ENCODE data around the gene PIGS.
A peak's percentile ranks its signal among the peaks of the same experiment; 100 is the strongest.

Gene PIGS

DNA sequence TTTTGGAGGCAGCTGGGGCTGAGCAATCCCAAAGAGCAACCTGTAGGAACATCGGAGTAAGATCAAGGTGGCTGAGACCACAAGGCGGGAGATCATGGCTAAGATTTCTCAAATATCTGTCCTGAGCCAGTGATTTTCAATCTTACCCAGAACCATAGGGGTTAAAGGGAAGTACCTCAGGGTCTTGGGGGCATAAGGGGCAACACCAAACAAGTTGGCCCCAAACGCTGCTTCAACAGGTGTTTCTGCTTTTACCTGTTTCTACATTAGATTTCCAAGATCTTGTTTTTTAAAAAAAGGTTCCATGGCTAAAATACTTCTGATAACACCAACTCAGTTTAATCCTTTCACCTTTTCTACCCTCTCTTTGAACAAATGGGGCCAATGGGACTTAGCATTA, 16.3 kb downstream of the PIGS start:
- DNase-seq (ENCODE audit: extremely low read depth, low read depth): no peak
- TF ChIP-seq, protein P1, sequence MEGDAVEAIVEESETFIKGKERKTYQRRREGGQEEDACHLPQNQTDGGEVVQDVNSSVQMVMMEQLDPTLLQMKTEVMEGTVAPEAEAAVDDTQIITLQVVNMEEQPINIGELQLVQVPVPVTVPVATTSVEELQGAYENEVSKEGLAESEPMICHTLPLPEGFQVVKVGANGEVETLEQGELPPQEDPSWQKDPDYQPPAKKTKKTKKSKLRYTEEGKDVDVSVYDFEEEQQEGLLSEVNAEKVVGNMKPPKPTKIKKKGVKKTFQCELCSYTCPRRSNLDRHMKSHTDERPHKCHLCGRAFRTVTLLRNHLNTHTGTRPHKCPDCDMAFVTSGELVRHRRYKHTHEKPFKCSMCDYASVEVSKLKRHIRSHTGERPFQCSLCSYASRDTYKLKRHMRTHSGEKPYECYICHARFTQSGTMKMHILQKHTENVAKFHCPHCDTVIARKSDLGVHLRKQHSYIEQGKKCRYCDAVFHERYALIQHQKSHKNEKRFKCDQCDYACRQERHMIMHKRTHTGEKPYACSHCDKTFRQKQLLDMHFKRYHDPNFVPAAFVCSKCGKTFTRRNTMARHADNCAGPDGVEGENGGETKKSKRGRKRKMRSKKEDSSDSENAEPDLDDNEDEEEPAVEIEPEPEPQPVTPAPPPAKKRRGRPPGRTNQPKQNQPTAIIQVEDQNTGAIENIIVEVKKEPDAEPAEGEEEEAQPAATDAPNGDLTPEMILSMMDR (IDR thresholded peaks at IDR 0.05; ENCODE audit: low read depth, low read length): no peak

DNA sequence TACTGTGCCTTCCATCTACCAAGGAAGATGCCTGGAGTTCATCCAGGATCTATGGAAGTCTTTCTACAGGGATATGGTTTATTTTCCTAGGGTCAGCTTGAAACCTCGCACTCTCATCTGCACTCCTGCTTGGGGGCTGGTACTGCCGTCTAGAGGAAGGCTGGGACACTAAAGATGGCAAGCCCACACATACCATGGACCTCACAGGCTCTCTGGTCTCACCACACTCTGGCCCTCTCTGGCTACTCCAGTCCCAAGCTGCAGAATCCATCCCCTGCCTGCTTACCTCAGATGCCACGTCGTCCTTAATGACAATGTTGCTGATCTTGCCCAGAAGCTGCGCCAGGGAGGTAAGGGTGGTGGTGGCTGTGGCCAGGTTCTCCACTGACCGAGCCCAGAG, 16.8 kb downstream of the PIGS start:
- TF ChIP-seq, protein P1 (IDR thresholded peaks at IDR 0.05; ENCODE audit: low read depth, low read length): no peak
- DNase-seq (ENCODE audit: extremely low read depth, low read depth): no peak

DNA sequence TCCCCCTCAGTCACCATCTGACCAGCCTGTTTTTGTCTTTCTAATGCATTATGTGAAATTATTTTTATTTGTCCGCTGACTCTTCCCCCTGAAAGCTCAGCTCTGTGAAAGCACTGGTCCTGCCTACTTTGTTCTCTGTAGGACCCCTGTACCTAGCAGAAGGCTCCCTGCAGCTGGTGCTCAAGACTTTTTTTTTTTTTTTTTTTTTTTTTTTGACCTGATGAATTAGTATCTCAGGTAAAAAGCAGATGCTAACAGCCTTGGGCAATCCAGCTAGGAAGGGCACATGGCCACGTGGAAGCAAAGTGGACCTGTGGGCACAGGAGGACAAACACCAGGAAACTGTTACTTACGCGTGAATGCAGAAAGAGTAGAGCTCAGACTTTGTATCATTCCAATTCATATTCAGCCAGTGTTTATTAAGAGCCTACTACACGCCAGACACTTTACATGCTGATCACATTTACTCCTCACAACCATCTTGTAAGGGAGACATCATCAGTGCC, 18.3 kb downstream of the PIGS start:
- DNase-seq (ENCODE audit: extremely low read depth, low read depth): no peak
- TF ChIP-seq, protein P1 (IDR thresholded peaks at IDR 0.05; ENCODE audit: low read depth, low read length): no peak

- peak; percentile 18 for DNase-seq (ENCODE audit: extremely low read depth, low read depth)
- TF ChIP-seq, protein P1 (IDR thresholded peaks at IDR 0.05; ENCODE audit: low read depth, low read length): no peak
These were observed 18.9 kb downstream of the PIGS start, which contains the start of gene UNC119 for GRCh38 chr17:28552176-28552999. Gene UNC119 (minus strand): TSS chr17:28552624. CDS start chr17:28552557, 67 bp downstream.

GRCh38 chr17:28551421-28552175, 19.7 kb downstream of the PIGS start:
- TF ChIP-seq, protein P1 (IDR thresholded peaks at IDR 0.05; ENCODE audit: low read depth, low read length): no peak
- DNase-seq (ENCODE audit: extremely low read depth, low read depth): no peak

GRCh38 chr17:28550858-28551257, 20.5 kb downstream of the PIGS start:
- TF ChIP-seq, protein P1 (IDR thresholded peaks at IDR 0.05; ENCODE audit: low read depth, low read length): no peak
- no peak for DNase-seq (ENCODE audit: extremely low read depth, low read depth)
